ENCODE measurements around the gene OGFOD2.

OGFOD2 gene

DNA sequence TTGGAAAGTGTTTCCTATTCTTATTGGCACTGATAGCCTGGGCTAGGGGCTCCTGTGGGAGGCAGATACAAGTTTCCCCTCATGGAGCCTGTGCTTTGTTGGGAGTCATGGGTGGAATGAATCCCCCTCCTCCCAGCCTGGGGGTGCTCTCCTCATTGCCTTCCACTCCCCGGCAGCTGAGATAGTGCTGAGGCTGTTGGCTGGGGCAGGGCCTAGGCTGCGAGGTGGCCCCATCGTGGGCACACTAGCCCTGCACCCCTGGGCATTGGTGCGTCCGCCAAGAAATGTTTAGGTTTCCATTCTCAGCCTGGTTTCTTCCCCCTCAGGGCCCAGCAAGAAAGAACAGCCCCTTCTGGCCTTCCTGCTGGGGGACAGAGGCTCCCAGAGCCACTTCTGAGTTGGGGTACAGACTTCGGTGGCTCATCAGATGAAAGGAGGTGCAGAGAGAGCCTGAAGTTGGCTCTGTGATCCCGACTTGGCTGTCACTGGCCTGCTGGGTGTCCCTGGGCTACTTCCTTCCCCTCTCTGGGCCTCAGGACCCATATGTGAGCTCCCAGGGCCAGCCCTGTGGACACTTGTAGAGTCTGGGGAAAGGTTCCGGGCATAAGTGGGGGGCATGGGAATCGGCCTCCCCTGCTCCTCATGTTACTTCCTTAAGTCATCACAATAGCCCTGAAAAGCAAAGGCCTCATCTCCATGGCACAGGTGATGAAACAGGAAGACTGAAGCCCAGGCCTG lies 2.8 kb downstream of the OGFOD2 start:
- no peak for DNase-seq

DNA sequence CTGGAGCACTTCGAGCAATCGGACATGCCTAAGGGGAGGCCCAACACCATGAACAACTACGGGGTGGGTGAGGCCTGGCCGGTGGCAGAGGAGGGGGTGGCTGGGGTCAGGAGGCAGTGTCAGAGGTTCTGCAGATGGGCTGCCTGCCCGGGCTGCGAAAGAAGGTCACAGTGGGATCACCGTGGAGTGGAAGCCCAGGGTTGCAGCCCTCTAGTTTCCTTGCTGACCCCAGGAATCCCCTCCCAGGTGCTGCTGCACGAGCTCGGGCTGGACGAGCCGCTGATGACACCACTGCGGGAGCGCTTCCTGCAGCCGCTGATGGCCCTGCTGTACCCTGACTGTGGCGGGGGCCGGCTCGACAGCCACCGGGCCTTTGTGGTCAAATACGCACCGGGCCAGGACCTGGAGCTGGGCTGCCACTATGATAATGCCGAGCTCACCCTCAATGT lies 3.5 kb downstream of the OGFOD2 start:
- DNase-seq, result no peak

DNA sequence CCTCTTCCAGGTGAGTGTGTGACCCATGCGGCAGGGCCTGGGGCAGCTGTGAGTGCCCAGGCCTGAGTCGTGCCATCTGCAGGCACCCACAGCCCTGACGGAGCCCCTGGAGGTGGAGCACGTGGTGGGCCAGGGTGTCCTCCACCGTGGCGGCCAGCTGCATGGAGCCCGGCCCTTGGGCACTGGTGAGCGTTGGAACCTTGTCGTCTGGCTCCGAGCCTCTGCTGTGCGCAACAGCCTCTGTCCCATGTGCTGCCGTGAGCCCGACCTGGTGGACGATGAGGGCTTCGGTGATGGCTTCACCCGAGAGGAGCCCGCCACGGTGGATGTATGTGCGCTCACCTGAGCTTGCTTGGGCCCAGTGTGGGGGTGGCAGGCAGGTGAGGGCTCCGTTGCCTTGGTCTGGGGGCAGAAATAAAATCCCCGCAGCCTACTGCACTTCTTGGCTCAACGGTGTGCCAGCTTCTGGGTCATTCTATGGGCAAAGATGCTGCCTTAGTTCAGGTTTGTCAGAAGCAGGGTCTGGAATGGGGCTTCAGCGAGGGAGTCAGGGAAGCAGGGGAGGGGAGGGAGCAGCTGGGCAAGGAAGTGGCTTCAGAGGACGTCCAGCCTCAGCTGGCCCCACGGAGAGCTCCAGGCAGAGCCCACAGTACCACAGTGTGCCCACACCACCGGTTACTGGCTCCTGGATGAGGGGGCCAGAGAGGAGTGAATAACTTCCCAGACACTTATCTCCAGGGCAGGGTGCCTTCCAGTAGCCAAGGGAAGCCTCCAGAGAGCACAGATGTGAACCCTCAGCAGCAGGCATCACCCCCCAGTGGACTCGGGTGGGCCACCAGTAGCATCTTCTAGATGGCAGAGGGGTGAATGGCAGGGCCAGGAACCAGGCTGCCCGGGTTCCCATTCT lies 4.2 kb downstream of the OGFOD2 start:
- no peak for DNase-seq

DNA sequence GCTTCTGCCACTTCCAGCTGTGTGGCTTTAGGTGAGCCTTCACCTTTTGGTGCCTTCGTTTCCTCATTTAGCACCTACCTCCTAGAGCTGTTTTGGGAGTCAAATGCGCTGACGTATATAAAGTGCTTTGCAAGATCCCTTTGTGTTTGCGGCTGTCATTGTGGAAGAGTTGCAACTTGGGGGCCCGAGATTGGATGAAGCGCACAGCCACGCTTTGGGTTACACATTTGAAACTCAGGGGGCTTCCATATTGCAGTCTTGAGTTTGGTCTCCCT lies 4.8 kb downstream of the OGFOD2 start:
- DNase-seq, result no peak

DNA sequence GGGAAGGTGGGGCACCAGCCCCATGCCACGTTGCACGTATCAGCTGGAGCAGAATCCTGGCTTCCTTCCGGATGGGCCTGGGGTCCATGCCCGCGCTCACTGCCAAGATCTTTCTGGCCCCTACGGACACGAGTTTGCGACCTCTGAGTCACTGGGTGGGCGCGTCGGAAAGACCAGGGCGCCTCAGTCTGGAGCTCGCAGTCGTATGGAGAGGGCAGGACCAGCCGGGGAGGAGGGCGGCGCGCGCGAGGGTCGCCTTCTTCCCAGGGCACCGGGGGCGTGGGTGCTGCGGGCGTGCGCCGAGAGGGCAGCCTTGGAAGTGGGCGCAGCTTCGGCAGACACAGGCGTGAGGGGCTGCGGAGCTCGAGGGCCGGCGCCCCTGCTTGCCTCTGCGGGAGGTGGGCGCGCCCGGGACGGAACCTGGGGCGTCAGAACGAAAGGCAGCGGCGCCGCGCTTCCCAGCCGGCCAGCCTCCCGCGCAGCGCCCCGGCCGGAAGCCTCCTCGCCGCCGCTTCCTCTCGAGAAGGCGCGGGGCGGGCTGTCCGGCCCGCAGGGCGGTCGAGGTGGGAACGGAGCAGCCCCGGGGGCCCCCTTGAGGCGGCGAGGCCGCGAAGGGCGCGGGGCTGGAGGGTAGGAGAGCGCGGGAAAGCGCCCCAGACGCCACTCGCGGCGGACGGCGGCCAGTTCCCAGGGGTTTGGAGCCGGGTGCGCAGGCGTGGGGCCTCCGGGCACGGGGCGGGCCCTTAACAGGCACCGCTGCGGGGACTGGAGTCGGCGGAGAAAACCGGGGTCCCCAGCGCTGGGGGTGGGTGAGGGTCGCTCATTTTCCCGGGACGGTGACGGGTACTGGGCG lies 5.4 kb downstream of the OGFOD2 start, which contains the start of gene ARL6IP4:
ARL6IP4 (plus strand) TSS at position 499 of the 853 bp plus-strand sequence. CDS start 459 bp downstream, outside the sequence.
- peak; percentile 48 to 61 for DNase-seq

DNA sequence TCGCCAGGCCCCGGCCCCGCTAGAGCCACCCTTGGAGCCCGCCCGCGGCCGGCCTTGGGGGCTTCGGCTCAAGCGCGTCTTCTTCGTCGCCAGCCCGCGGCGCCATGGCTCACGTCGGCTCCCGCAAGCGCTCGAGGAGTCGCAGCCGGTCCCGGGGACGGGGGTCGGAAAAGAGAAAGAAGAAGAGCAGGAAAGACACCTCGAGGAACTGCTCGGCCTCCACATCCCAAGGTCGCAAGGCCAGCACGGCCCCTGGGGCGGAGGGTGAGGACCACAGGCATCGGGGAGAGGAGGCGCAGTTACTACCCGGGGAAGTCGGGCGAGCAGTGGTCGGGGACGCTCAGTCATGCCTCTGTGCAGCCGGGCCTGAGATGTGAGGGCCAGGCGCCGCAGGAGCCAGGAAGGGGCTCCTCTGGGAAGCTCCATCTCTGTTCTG lies 6.0 kb downstream of the OGFOD2 start:
- peak in 1 of 2 donors; percentile 14 for DNase-seq

DNA sequence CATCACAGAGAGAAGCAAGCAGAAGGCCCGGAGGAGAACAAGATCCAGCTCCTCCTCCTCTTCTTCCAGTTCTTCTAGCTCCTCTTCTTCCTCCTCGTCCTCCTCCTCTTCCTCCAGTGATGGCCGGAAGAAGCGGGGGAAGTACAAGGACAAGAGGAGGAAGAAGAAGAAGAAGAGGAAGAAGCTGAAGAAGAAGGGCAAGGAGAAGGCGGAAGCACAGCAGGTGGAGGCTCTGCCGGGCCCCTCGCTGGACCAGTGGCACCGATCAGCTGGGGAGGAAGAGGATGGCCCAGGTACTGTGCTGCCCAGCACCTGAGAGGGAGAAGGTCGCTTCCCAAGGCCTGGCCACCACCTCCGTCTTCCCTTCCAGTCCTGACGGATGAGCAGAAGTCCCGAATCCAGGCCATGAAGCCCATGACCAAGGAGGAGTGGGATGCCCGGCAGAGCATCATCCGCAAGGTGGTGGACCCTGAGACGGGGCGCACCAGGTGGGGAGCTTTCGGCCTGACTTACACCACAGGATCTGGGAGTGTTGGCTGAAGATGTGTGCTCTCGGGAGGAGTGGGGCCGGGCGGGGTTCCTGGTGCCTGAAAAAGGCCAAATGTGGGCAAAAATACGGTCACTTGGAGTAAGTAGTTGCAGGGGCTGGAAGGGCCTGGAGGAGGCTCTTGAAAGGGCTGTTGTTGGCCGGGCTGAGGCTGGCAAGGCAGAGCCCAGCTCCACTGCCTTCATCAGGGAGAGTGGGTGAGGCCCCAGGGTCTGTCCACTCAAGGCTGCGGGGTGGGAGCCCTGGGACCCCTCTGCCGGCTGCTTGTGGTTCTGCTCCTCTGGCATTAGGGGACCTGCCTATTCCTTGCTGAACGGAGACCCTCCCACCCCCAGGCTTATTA lies 6.8 kb downstream of the OGFOD2 start:
- no peak for DNase-seq

DNA sequence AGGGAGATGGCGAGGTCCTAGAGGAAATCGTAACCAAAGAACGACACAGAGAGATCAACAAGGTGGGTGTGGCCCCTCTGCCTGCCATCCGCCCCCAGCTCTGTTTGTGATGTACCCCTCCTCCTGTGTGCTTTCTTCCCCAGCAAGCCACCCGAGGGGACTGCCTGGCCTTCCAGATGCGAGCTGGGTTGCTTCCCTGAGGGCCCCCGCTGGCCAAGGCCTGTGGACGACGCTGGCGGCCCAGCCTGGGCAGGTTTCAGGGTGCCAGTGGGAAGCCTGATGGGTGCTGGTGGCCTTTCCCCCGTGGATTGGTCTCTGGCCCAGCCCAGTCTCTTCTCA lies 7.4 kb downstream of the OGFOD2 start:
- no peak for DNase-seq

DNA sequence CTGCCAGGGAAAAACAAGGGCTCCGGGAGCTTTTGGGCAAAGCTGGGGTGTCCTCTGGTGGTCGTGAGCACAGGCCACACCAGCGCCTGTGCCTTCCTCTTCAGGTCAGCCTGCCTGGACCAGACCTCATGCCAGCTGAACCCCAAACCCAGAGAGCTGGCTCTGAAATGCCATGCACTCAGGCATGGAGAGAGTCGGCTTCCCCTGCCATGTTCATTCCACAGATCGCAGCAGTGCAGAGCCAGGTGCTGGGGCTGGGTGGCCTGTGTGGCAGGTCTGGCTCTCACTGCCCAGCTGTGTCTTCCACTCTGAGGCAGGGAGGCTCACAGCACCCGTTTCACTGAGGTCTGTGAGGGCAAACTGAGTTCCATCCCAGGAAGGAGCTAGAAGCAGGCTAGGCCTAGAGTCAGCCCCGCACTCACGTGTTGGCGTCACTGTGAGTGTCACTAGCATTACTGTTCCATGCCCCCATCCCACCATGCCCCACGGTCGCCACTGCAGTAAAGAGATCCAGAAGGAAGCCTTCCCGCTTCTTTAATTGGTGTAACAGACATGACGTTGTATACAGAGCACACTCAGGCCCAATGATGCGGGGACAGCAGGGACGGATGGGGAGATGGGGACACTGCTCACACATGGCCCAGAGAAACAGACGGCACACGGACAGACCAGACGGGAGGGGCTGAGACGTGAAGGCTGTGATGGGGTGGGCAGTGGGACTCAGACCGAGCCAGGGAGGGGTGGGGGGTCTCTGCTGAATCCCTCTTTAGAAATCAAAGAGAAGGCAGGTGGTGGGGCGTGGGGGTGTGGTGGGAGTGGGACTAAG lies 8.1 kb downstream of the OGFOD2 start:
- DNase-seq, result no peak

DNA sequence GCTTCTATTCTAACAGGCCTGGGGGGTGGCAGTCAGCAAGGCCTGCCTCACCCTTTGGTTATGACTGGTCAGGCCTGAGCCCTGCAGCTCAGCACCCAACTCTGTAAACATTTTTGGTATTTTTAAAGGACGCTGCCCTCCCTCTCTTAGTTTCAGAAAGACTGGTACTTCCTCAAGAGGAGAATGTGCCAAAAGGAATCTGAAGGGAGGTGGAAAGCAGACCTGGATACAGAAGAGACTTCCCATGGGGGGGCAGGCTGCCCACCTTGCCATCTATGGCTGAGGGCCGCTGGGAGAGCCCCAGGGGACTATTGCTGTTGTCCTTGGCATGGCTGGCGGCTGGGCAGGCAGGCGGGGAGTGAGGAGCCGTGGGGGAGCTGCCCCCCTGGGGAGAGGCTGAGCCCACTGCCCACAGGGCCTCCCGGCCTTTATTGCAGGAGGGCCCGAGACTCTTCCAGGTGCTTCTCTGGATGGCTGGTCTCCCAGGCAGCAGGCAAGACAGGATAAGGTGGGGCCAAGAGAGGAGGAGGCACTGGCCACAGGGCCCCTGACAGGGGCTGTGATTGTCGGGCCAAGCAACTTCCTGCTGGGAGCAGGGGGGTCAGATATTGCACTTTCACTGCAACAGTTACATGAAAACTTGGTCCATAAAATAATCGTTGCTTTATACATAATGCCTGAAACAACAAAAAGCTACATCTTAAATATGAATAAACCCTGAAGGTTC lies 8.9 kb downstream of the OGFOD2 start:
- DNase-seq, result no peak

DNA sequence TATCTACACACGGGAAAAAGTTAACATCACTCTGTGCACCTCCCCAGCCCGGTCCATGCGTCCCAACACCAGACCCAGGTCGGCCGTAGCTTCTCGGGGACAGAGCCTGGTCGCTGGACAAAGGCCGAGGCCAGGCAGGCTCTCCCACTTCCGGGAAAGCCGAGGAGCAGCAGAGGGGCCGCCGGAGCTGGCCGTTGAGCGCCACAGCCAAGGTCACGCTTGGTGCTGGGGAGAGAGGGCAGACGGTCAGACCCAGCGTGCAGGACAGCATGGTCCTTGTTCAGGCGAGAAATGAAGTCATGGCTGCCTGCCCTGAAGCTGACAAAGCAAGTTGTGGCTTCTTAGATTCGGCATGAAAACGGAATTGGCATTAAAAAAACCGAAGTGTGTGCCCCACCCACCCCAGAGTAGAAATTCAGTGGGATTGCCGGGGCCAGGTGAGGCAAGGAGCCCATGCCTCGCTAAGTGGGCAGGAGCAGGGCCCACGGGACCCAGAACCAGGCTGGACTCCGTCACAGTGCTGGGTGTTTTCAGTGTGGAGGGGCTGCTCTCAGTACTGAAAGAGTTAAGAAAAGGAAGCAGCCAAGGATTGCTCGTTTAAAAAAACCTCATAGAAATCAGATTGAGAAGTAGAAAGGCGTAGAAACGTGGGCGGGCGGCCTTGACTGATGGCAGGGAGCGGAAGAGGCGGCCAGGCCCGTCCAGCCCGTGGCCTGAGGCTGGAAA lies 9.7 kb downstream of the OGFOD2 start:
- no peak for DNase-seq

DNA sequence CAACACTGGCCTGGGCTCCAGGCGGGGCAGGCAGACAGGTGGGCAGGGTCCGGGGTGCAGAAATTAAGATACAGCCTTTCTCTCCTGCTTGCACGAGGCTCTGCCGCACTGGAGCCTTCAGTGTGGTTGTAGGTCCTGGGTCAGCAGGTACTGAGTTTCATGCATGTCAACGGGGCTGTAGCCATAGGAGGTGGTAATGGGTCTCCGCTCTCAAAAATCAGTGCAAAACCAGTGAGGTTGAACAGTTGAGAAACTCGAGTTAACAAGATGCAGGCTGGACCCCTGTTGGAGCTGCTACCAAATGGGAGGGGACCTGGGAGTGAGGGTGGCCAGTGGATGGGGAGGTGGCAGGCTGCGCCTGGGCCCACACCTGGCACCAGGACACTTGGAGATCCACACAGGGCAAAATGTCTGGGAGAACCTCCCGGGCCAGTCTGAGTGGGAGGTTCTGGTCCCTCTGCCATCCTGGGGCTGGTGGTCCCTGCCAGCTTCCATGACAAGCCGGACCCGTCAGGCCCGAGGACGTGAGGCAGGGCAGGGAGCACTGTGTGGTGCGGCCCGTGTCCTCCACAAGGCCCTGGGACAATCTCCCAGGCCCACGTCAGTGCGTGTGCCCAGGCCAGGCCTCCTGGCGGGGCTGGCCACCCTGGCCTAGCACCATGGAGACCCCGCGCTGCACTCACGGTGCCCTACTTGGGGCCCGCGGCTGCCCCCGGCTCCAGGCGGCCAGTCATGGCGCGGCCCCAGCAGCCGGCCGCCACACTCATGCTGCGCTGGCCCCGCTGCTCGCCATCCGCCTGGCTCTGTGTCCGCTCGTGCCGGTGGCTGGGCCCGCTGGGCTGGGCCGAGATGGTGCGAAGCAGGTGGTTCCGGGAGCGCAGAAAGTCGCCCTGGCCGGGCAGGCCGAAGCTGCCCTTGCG lies 10.6 kb downstream of the OGFOD2 start:
- DNase-seq, result no peak

DNA sequence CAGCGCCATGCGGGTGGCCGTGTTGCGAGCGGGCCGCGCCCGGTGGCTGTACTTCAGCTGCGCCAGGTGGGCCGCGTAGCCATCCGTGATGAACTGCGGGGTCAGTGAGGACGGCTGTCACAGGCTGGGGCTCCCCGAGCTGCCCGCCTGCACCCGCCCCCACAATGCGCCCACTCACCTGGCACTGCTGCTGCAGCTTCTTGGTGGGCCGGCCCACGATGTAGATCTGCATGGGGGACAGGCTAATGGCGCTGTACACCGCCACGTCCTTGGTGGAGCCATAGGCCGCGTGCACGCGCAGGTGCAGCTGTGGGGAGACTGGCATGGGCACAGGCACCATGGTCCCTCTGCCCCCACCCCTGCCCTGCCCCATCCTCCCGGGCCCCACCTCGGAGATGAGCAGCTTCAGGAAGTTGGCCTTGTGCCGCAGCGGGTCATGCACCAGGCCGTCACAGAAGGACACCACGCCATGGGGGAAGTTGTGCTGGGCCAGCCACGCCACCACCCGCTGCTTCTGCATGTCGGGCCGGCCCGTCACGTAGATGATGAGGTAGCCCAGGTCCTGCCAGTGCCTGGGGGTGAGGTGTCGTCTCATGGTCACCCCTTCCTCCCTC lies 11.3 kb downstream of the OGFOD2 start:
- DNase-seq, result no peak

DNA sequence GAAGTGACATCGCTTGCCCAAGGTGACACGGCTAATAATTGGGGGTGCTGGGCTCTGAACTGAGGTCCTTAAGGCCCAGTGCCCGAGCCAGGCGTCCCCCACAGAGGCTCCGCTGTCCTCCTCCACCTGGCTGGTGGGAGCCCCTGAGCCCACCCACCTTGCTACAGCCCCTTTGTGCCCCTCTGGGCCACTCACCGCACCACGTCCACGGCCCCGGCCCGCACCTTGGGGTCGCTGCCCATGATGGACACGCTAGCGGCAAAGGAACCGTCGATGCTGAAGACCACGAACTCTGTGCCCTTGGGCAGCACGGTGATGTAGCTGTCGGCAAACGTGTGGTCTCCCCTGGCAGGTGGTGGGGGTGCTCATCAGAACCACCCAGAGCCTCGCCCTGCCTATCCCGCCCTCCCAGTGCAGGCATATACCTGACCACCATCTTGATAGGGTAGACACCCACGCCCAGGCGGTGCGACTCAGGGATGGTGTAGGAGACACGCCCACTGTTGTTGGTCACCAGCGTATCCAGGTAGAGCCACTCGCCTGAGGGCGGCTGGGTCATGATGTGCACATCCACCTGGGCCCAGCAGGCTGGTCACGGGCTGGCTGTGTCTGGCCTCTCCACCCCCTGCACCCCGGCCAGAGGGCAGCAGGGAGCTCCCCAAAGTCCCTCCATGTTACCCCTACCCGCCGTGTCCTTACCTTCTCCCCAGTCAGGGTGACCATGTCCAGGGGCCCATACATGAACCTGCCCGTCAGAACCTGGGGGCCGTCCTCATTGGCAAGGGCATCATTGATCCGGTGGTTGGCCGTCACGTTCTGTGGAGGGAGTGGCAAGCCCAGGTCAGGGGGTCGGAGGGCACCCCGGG lies 12.3 kb downstream of the OGFOD2 start:
- no peak for DNase-seq

DNA sequence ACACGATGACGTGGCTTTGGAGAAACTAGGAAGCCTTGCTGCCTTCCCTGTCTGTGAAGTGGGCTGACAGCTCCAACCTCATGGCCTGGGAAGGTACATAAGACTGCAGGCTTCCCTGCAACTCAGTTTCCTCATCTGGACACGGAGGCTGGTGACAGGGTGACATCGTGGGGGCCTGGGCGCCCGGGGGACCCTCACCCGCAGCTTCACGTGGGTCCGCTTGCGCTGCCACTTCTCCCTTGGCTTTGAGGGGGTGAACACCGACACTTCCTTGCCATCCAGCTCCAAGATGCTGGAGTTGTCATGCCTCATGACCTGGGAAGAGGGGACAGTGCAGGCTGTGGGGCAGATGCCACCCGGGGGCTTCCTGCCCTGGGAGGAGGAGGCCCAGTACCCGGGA lies 13.0 kb downstream of the OGFOD2 start:
- no peak for DNase-seq

DNA sequence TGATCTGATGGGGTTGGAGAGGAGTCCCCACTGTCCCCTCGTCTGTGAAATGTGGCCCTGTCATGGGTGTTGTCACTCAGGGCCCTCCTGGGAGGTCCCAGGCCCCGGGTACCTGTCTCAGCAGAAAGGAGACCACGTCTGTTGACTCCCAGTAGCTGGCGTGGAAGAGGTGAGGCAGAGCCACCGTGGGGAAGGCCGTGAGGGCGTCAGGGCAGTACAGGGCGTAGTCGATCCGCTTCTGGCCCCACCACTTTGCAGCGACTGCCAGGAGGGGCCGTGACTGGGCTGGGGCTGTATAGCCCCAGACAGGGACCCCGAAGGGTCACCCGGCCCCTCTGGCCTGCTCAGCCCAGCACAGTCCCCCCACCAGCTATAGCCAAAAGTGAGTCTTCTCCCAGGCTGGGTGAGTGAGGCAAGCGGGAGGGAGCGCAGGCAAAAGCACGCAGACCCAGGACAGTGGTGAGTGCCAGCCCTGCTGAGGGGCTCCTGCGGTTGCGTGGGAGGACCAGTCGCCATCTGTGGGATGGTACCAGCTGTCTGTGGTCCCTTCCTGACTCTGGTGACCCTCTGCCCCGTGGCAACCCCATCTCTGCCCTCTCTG lies 13.7 kb downstream of the OGFOD2 start:
- no peak for DNase-seq
